GM12878 (cell line): ENCODE results near the gene CELSR1. TPM values are rescaled to one million over a fixed set of nuclear protein-coding genes. Genes with fewer than 3 reads are reported as not detected.

ENCODE experiments used
- ATAC-seq: fragments of 200-7000 bp; cut with Tn5 transposase; 3 replicates; pipeline ENCODE4 v1.9.1; 2020; ENCODE audit warnings: mild to moderate bottlenecking, moderate library complexity
- BruUV-seq: library from RNA; stranded (reverse); fragments of 400-500 nt; replicated peaks from 2 replicates; lab custom pipeline; 2021; lab: Mats Ljungman, UMichigan
- CTCF ChIA-PET: fragments of 300-600 bp; sonication (Branson Sonifier 250); formaldehyde crosslinking; extraction: SDS; loops from one replicate; lab custom pipeline; 2021; ENCODE audit warnings: inconsistent platforms; lab: Yijun Ruan, JAX
- POLR2A ChIA-PET: fragments of 350-600 bp; formaldehyde crosslinking; extraction: SDS; loops from one replicate; lab custom pipeline; 2021; ENCODE audit warnings: inconsistent platforms; lab: Charles Lee
- RAD21 ChIA-PET: fragments of 300-600 bp; sonication (Branson Sonifier 250); formaldehyde crosslinking; loops from one replicate; lab custom pipeline; 2023; ENCODE audit warnings: antibody characterized with exemption; ENCODE audit not compliant: unreplicated experiment; lab: Charles Lee
- SMC1A ChIA-PET: fragments of 300-600 bp; sonication (Branson Sonifier 250); formaldehyde crosslinking; loops from one replicate; lab custom pipeline; 2023; ENCODE audit not compliant: unreplicated experiment, uncharacterized antibody; lab: Charles Lee
- DNase-seq: peaks from one replicate; pipeline ENCODE4 v3.0.0-alpha.2; 2011; ENCODE audit warnings: low read depth, low spot score
- FAIRE-seq: peaks from 3 replicates; lab custom pipeline; 2011; peaks lifted over from hg19 to GRCh38; lab: Jason Lieb, UNC
- H2AFZ ChIP-seq: 2 replicates; pipeline ENCODE4 v1.6.0; 2011; ENCODE audit warnings: low read depth, low read length, control low read depth; ENCODE audit not compliant: control insufficient read depth
- H3K27ac ChIP-seq: 2 replicates; pipeline ENCODE4 v1.5.1; 2011; ENCODE audit warnings: control low read depth; ENCODE audit not compliant: control insufficient read depth, insufficient read depth
- H3K27me3 ChIP-seq, 2 experiments: replicated peaks in 1 of 2; 2 replicates each; pipeline versions ENCODE4 v1.6.0 to v1.6.1; 2011; ENCODE audit warnings: low read length in 1 of 2; ENCODE audit not compliant: control insufficient read depth in 2 of 2, insufficient read depth in 2 of 2
- H3K36me3 ChIP-seq, 2 experiments: 2 replicates each; pipeline ENCODE4 v1.5.1; 2011; ENCODE audit warnings: low read length in 1 of 2; ENCODE audit not compliant: control insufficient read depth in 2 of 2, insufficient read depth in 2 of 2
- H3K4me1 ChIP-seq: 2 replicates; pipeline ENCODE4 v1.6.1; 2011; ENCODE audit warnings: mild to moderate bottlenecking, low read length, moderate library complexity, mixed read lengths; ENCODE audit not compliant: control insufficient read depth, insufficient read depth
- H3K4me2 ChIP-seq: 2 replicates; pipeline ENCODE4 v1.6.0; 2011; ENCODE audit warnings: control low read depth; ENCODE audit not compliant: control insufficient read depth, insufficient read depth
- H3K4me3 ChIP-seq: fragments of 200-600 bp; sonication (generic); 2 replicates; pipeline ENCODE4 v1.5.1; 2016
- H3K79me2 ChIP-seq: 2 replicates; pipeline ENCODE4 v1.6.0; 2011; ENCODE audit warnings: low read length; ENCODE audit not compliant: control insufficient read depth, insufficient read depth
- H3K9ac ChIP-seq: 2 replicates; pipeline ENCODE4 v1.8.0; 2011; ENCODE audit warnings: low read length, control low read depth, mixed read lengths; ENCODE audit not compliant: control insufficient read depth, insufficient read depth
- H3K9me3 ChIP-seq: replicated peaks from 3 replicates; pipeline ENCODE4 v1.5.1; 2011; ENCODE audit warnings: mild to moderate bottlenecking, low read length; ENCODE audit not compliant: control insufficient read depth, insufficient read depth
- H4K20me1 ChIP-seq: 2 replicates; pipeline ENCODE4 v1.6.0; 2011; ENCODE audit not compliant: control insufficient read depth, insufficient read depth
- ATF2 ChIP-seq: IDR thresholded peaks from 2 replicates; pipeline ENCODE4 v1.6.1; 2012; ENCODE audit warnings: low read length, inconsistent platforms
- CBX3 ChIP-seq: fragments of 200-600 bp; sonication (generic); IDR thresholded peaks from 2 replicates; pipeline ENCODE4 v1.6.1; 2016; ENCODE audit warnings: low read depth, borderline replicate concordance
- ESRRA ChIP-seq: IDR thresholded peaks from 2 replicates; pipeline ENCODE4 v1.6.1; 2012; ENCODE audit warnings: mild to moderate bottlenecking, low read length, improper control_type of control experiment
- FOXK2 ChIP-seq: fragments of 450-650 bp; IDR thresholded peaks from 2 replicates; pipeline ENCODE4 v1.6.1; 2017; ENCODE audit warnings: mild to moderate bottlenecking, moderate library complexity
- KAT2A ChIP-seq: conservative IDR thresholded peaks from 2 replicates; pipeline ENCODE4 v1.6.1; 2011; ENCODE audit warnings: low read depth, low read length; ENCODE audit not compliant: control insufficient read depth
- LARP7 ChIP-seq: fragments of 450-650 bp; IDR thresholded peaks from 2 replicates; pipeline ENCODE4 v1.6.1; 2017; ENCODE audit warnings: mild to moderate bottlenecking
- MAX ChIP-seq: IDR thresholded peaks from 2 replicates; pipeline ENCODE4 v1.6.1; 2012; ENCODE audit warnings: low read depth, low read length, improper control_type of control experiment
- MEF2A ChIP-seq: IDR thresholded peaks from 2 replicates; pipeline ENCODE4 v1.6.1; 2011; ENCODE audit warnings: low read depth, mild to moderate bottlenecking, low read length, moderate library complexity; ENCODE audit not compliant: insufficient read depth
- NRF1 ChIP-seq: conservative IDR thresholded peaks from 2 replicates; pipeline ENCODE4 v1.6.1; 2011; ENCODE audit warnings: mild to moderate bottlenecking, low read depth, low read length, improper control_type of control experiment
- RB1 ChIP-seq: fragments of 450-650 bp; formaldehyde crosslinking; IDR thresholded peaks from 2 replicates; pipeline ENCODE4 v1.6.1; 2017; ENCODE audit warnings: mild to moderate bottlenecking, borderline replicate concordance
- REST ChIP-seq: IDR thresholded peaks from 2 replicates; pipeline ENCODE4 v1.6.1; 2012; ENCODE audit warnings: mild to moderate bottlenecking, low read depth, low read length
- SKIL ChIP-seq: fragments of 450-650 bp; IDR thresholded peaks from 2 replicates; pipeline ENCODE4 v1.6.1; 2017; ENCODE audit warnings: mild to moderate bottlenecking, low read depth, inconsistent platforms; ENCODE audit not compliant: poor library complexity, severe bottlenecking
- TARDBP ChIP-seq: IDR thresholded peaks from 2 replicates; pipeline ENCODE4 v1.6.1; 2016; ENCODE audit warnings: borderline replicate concordance
- ZSCAN29 ChIP-seq: fragments of 450-650 bp; IDR thresholded peaks from 2 replicates; pipeline ENCODE4 v1.6.1; 2017; ENCODE audit warnings: mild to moderate bottlenecking, moderate library complexity
- WGBS: methylation state at CpG from one replicate; pipeline ENCODE4 v1.1.6; 2016; ENCODE audit warnings: low lambda C conversion rate; ENCODE audit not compliant: insufficient replicate concordance, insufficient coverage; ENCODE audit errors: missing lambda C conversion rate; 5-methylcytosine and 5-hydroxymethylcytosine counted together
- in situ Hi-C: fragments of 300-500 bp; cut with MboI; formaldehyde crosslinking; loops from 9 replicates; pipeline ENCODE4 v1.14.3; 2018; ENCODE audit warnings: mixed read lengths
- intact Hi-C: fragments of 100-400 bp; cut with micrococcal nuclease; formaldehyde crosslinking; loops from one replicate; pipeline ENCODE4 v1.14.2; 2022; ENCODE audit not compliant: unreplicated experiment
- polyA plus RNA-seq, 11 experiments: library from polyadenylated mRNA; depleted of rRNA in 4 of 11; unstranded in 6 of 11; stranded (reverse) in 5 of 11; fragments of >200 nt; fragmentation: Nextera tagmentation in 4 of 11; fragmentation: Illumina TruSeq in 1 of 11; extraction: Ambion mirVana in 4 of 11; extraction: Trizol in 1 of 11; gene quantifications; 1 replicate in 1 of 11; 2 replicates in 10 of 11; pipeline versions ENCODE4 v1.2.1 to v1.2.3, GENCODE V29; 2011 to 2016; ENCODE audit warnings: inconsistent platforms in 2 of 11, missing spikeins in 2 of 11, low read depth in 1 of 11
- total RNA-seq, 4 experiments: library from RNA; depleted of rRNA in 3 of 4; stranded (reverse); fragments of >200 nt in 3 of 4; fragmentation: Illumina TruSeq in 1 of 4; extraction: Trizol in 1 of 4; gene quantifications; 2 replicates each; pipeline versions ENCODE4 v1.2.1 to v1.2.3, GENCODE V29; 2013 to 2021

CELSR1 gene
- total and polyA plus RNA-seq, 10 of the 15 experiments (the other 5 are each of a cell fraction or from before 2014, with no cell fraction given), result 0.05 to 1.7 (median 0.35) TPM; not detected in 2

GRCh38 chr22:46320716-46321386 is 216.6 kb downstream of the CELSR1 start (continued):
- TF ChIP-seq SKIL (no peak), MEF2A (no peak), ZSCAN29 (no peak), RB1 (no peak), NRF1 (no peak), CBX3 (no peak), ESRRA (no peak)

GRCh38 chr22:46320166-46320710 is 217.2 kb downstream of the CELSR1 start:
- Histone ChIP-seq H3K36me3 (peaks cover 15 to 44% of the 10 kb centered on the region in 2 experiments; a peak in 3 of 4 replicates), H3K4me2 (no peak overlapping the region), H3K9ac (no peak overlapping the region), H3K4me1 (no peaks in the 10 kb centered on the region), H3K4me3 (no peak overlapping the region), H3K27ac (no peak overlapping the region), H3K27me3 (no peaks in the 10 kb centered on the region), H4K20me1 (no peaks in the 10 kb centered on the region; the same call in 1 of the 2 replicates), H2AFZ (no peak overlapping the region), H3K79me2 (no peaks in the 10 kb centered on the region), H3K9me3 (no peaks in the 10 kb centered on the region)
- DNase-seq (no peak), FAIRE-seq (no peak), ATAC-seq (no peak)
- intact Hi-C loops (no loop called here), in situ Hi-C loops (no loop called here)
- ChIA-PET RAD21 (no interaction called here), POLR2A (no interaction called here), SMC1A (no interaction called here), CTCF (no interaction called here)
- no TSS peak for BruUV-seq
- 86% methylated on average over 14 of the region's 14 CpGs for WGBS
- TF ChIP-seq LARP7, result no peak
- no peak for TF ChIP-seq KAT2A
- no peak for TF ChIP-seq CBX3
- TF ChIP-seq REST, result no peak
- TF ChIP-seq MAX, result no peak
- no peak for TF ChIP-seq ATF2
- TF ChIP-seq FOXK2, result no peak
- TF ChIP-seq TARDBP, result no peak
